ENCODE results near the gene RPP25L. TPM values are rescaled to one million over a fixed set of nuclear protein-coding genes. Genes with fewer than 3 reads are reported as not detected.

RPP25L gene
- total and polyA plus RNA-seq, 2 of the 4 experiments (the other 2 are of a cell fraction): 20.4 to 26.3 TPM

GRCh38 chr9:34585946-34586669 lies 25.8 kb downstream of the RPP25L start:
- H2BK15ac ChIP-seq (ENCODE audit: low read depth, low read length): no peak overlapping the region
- ChIA-PET CTCF (no interaction called here), POLR2A (ENCODE audit: unreplicated experiment) (no interaction called here)
- no peaks in the 10 kb centered on the region for H3K36me3 ChIP-seq (ENCODE audit: control insufficient read depth, insufficient read depth, low read length)
- no peaks in the 10 kb centered on the region; the same call in 1 of the 2 replicates for H3K9me1 ChIP-seq (ENCODE audit: insufficient read depth, low read length)
- H3K4me2 ChIP-seq (ENCODE audit: low read depth, low read length): no peak overlapping the region
- no peak overlapping the region for H3K9ac ChIP-seq (ENCODE audit: low read depth, low read length)
- H4K91ac ChIP-seq (ENCODE audit: insufficient read depth, low read depth, low read length): no peak overlapping the region
- H3K27me3 ChIP-seq (ENCODE audit: control insufficient read depth, insufficient read depth, low read length): peaks cover 95% of the 10 kb centered on the region
- no peak overlapping the region for H2AK5ac ChIP-seq (ENCODE audit: low read depth, low read length)
- no peaks in the 10 kb centered on the region for H3K9me3 ChIP-seq (ENCODE audit: control insufficient read depth, insufficient read depth, low read length)
- no peak overlapping the region for H3K14ac ChIP-seq (replicated peaks; ENCODE audit: low read depth, low read length)
- H3K27ac ChIP-seq (ENCODE audit: insufficient read depth, low read length): no peak overlapping the region
- dilution Hi-C loops (cut with HindIII; ENCODE audit: low sequenced_read_pairs, unreplicated experiment) (no loop called here), intact Hi-C loops (cut with micrococcal nuclease) (no loop called here), in situ Hi-C loops (cut with MboI; ENCODE audit: low sequenced_read_pairs) (no loop called here)
- 8% methylated on average over 5 of the region's 11 CpGs; no CpG with 5 or more reads in 1 of the 2 experiments for WGBS, 2 experiments (ENCODE audit: extremely low coverage in 2 of 2, insufficient read length in 1 of 2)
- BruUV-seq (replicated peaks): no TSS peak
- H3K4me1 ChIP-seq (ENCODE audit: control insufficient read depth, insufficient read depth, low read length): no peaks in the 10 kb centered on the region; the same call in 1 of the 2 replicates
- TF ChIP-seq POLR2A (IDR thresholded peaks at IDR 0.05; ENCODE audit: low read depth, low read length): no peak
- TF ChIP-seq NFE2L2 (IDR thresholded peaks at IDR 0.05; ENCODE audit: low read depth, low read length): no peak
- no peak for TF ChIP-seq RCOR1 (IDR thresholded peaks at IDR 0.05; ENCODE audit: insufficient replicate concordance, low read length)
- no peak for TF ChIP-seq CEBPB (IDR thresholded peaks at IDR 0.05; ENCODE audit: low read depth, low read length)
- TF ChIP-seq CTCF (conservative IDR thresholded peaks at IDR 0.05; ENCODE audit: low read depth, low read length): no peak
- peaks cover 5% of the 10 kb centered on the region for H4K20me1 ChIP-seq (ENCODE audit: insufficient read depth, low read length)
- H3K79me1 ChIP-seq (ENCODE audit: low read depth in 1 of 2, low read length in 2 of 2): no peaks in the 10 kb centered on the region
- no peak overlapping the region for H4K5ac ChIP-seq (ENCODE audit: low read depth, low read length)
- ATAC-seq (ENCODE audit: low read depth) (no peak), DNase-seq (no peak)
- no peak overlapping the region for H2AK9ac ChIP-seq (replicated peaks; ENCODE audit: low read depth, low read length, poor library complexity)
- no peak overlapping the region for H2BK20ac ChIP-seq (ENCODE audit: low read depth, low read length)
- no peak overlapping the region for H3K23ac ChIP-seq (ENCODE audit: low read depth, low read length)
- H2BK5ac ChIP-seq (ENCODE audit: low read depth, low read length, poor library complexity, severe bottlenecking): no peak overlapping the region
- no peak overlapping the region for H3K18ac ChIP-seq (ENCODE audit: low read depth, low read length)
- H3K4ac ChIP-seq (ENCODE audit: low read depth, low read length): no peak overlapping the region
- no peak overlapping the region for H3K4me3 ChIP-seq (ENCODE audit: insufficient read depth, low read depth, low read length)
- H2BK120ac ChIP-seq (ENCODE audit: low read depth, low read length): no peak overlapping the region
- no peak overlapping the region for H3K56ac ChIP-seq (ENCODE audit: extremely low read depth, insufficient read depth, low read length)
- no peak overlapping the region for H4K8ac ChIP-seq (ENCODE audit: low read depth in 2 of 2, low read length in 2 of 2)
- no peak overlapping the region for H2AFZ ChIP-seq (replicated peaks; ENCODE audit: low read length, poor library complexity)

All from IMR-90 (cell line).